HepG2 (cell line): ENCODE results near the gene CHID1. TPM values are rescaled to one million over a fixed set of nuclear protein-coding genes. Genes with fewer than 3 reads are reported as not detected.

Experiments
- FOXP1 ChIP-seq, 2 experiments: fragments of 450-650 bp in 1 of 2; IDR thresholded peaks; 2 replicates each; pipeline ENCODE4 v1.6.1; 2017 to 2018; ENCODE audit warnings: antibody characterized with exemption in 1 of 2
- GATAD2A ChIP-seq: IDR thresholded peaks from 2 replicates; pipeline ENCODE4 v1.6.1; 2016
- HNF4A ChIP-seq: sonication (generic); formaldehyde crosslinking; IDR thresholded peaks from 2 replicates; pipeline ENCODE4 v1.4.0; 2020; ENCODE audit warnings: missing genetic modification reagents
- HOXA3 ChIP-seq: sonication (generic); formaldehyde crosslinking; IDR thresholded peaks from 2 replicates; pipeline ENCODE4 v1.5.0; 2020; ENCODE audit warnings: missing genetic modification reagents
- LCORL ChIP-seq, 2 experiments: fragments of 450-650 bp in 1 of 2; sonication (generic) in 1 of 2; formaldehyde crosslinking in 1 of 2; IDR thresholded peaks; 2 replicates each; pipeline versions ENCODE4 v1.5.0 to v1.6.1; 2017 to 2020; ENCODE audit warnings: antibody characterized with exemption in 1 of 2, missing genetic modification reagents in 1 of 2
- NCOA2 ChIP-seq: sonication (generic); formaldehyde crosslinking; IDR thresholded peaks from 2 replicates; pipeline ENCODE4 v1.8.0; 2022; ENCODE audit warnings: inconsistent platforms
- POLR2G ChIP-seq: fragments of 200-400 bp; formaldehyde crosslinking; IDR thresholded peaks from 2 replicates; pipeline ENCODE4 v1.6.1; 2018; ENCODE audit warnings: mild to moderate bottlenecking, low read depth, low read length, moderate library complexity
- SMAD1 ChIP-seq: sonication (generic); formaldehyde crosslinking; IDR thresholded peaks from 2 replicates; pipeline ENCODE4 v1.4.0; 2020; ENCODE audit warnings: missing genetic modification reagents, low read depth, mild to moderate bottlenecking, borderline replicate concordance
- SOX13 ChIP-seq, 3 experiments: fragments of 450-650 bp in 1 of 3; sonication (generic) in 1 of 3; formaldehyde crosslinking in 1 of 3; IDR thresholded peaks in 2 of 3; conservative IDR thresholded peaks in 1 of 3; 2 replicates each; pipeline versions ENCODE4 v1.5.0 to v1.6.1; 2016 to 2020; ENCODE audit warnings: antibody characterized with exemption in 1 of 3, mild to moderate bottlenecking in 1 of 3, missing compliant biosample characterization in 1 of 3, missing genetic modification reagents in 1 of 3, moderate library complexity in 1 of 3
- SOX5 ChIP-seq: IDR thresholded peaks from 2 replicates; pipeline ENCODE4 v1.6.1; 2016; ENCODE audit warnings: borderline replicate concordance
- SOX6 ChIP-seq, 2 experiments: fragments of 450-650 bp in 1 of 2; sonication (generic) in 1 of 2; formaldehyde crosslinking in 1 of 2; IDR thresholded peaks; 2 replicates each; pipeline versions ENCODE4 v1.4.0 to v1.6.1; 2017 to 2020; ENCODE audit warnings: antibody characterized with exemption in 1 of 2, mild to moderate bottlenecking in 1 of 2, missing genetic modification reagents in 1 of 2
- STAG1 ChIP-seq: sonication (generic); formaldehyde crosslinking; IDR thresholded peaks from 2 replicates; pipeline ENCODE4 v1.4.0; 2020; ENCODE audit warnings: missing genetic modification reagents
- ZNF382 ChIP-seq: sonication (generic); formaldehyde crosslinking; IDR thresholded peaks from 2 replicates; pipeline ENCODE4 v1.5.0; 2020; ENCODE audit warnings: missing genetic modification reagents, mild to moderate bottlenecking, borderline replicate concordance
- polyA plus RNA-seq, 8 experiments: library from polyadenylated mRNA; depleted of rRNA in 3 of 8; stranded (reverse) in 7 of 8; unstranded in 1 of 8; fragments of >200 nt; fragmentation: Illumina TruSeq in 4 of 8; extraction: Trizol in 4 of 8; gene quantifications; 2 replicates each; pipeline versions ENCODE4 v1.2.1 to v1.2.3, GENCODE V29; 2011 to 2016; ENCODE audit warnings: low read depth in 4 of 8, missing spikeins in 1 of 8, mixed read lengths in 1 of 8; ENCODE audit not compliant: insufficient read depth in 1 of 8
- total RNA-seq, 5 experiments: library from RNA; depleted of rRNA; stranded (reverse); fragments of >200 nt; fragmentation: Illumina TruSeq; extraction: Trizol; gene quantifications; 2 replicates each; pipeline ENCODE4 v1.2.3, GENCODE V29; 2016; ENCODE audit warnings: low read depth in 1 of 5
- TF ChIP-seq, protein P1 (sequence below): sonication (generic); formaldehyde crosslinking; conservative IDR thresholded peaks from 2 replicates; pipeline ENCODE4 v1.4.0; 2020; ENCODE audit warnings: mild to moderate bottlenecking, missing genetic modification reagents, moderate library complexity
- TF ChIP-seq, protein P2 (sequence below): IDR thresholded peaks from 2 replicates; pipeline ENCODE4 v1.6.1; 2012; ENCODE audit warnings: low read depth, low read length, improper control_type of control experiment
- TF ChIP-seq, protein P3 (sequence below): sonication (generic); formaldehyde crosslinking; IDR thresholded peaks from 2 replicates; pipeline ENCODE4 v1.4.0; 2020; ENCODE audit warnings: missing genetic modification reagents
- TF ChIP-seq, protein P4 (sequence below): sonication (generic); formaldehyde crosslinking; IDR thresholded peaks from 2 replicates; pipeline ENCODE4 v1.4.0; 2020; ENCODE audit warnings: missing genetic modification reagents, mild to moderate bottlenecking, borderline replicate concordance
- TF ChIP-seq, protein P5 (sequence below): sonication (generic); formaldehyde crosslinking; IDR thresholded peaks from 2 replicates; pipeline ENCODE4 v1.4.0; 2020; ENCODE audit warnings: missing genetic modification reagents

The CHID1 gene
- total and polyA plus RNA-seq, 2 of the 13 experiments (the other 11 are each of a cell fraction or from before 2014, with no cell fraction given): 65.1 to 93.6 TPM

DNA sequence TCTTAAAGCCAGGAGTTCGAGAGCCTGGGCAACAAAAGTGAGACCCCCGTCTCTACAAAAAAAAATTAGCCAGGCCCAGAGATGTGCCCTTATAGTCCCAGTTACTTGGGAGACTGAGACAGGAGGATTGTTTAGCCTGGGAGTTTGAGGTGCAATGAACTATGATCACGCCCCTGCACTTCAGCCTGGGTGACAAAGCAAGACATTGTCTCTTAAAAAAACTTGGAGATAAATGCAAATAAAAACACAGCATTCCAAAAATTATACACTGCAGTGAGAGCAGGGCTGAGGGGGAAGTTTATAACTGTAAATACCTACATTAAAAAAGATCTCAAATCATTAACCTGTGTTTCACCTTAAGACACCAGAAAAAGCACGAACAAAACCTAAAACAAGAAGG lies 37.1 kb upstream of the CHID1 start (continued):
- TF ChIP-seq, protein P1, sequence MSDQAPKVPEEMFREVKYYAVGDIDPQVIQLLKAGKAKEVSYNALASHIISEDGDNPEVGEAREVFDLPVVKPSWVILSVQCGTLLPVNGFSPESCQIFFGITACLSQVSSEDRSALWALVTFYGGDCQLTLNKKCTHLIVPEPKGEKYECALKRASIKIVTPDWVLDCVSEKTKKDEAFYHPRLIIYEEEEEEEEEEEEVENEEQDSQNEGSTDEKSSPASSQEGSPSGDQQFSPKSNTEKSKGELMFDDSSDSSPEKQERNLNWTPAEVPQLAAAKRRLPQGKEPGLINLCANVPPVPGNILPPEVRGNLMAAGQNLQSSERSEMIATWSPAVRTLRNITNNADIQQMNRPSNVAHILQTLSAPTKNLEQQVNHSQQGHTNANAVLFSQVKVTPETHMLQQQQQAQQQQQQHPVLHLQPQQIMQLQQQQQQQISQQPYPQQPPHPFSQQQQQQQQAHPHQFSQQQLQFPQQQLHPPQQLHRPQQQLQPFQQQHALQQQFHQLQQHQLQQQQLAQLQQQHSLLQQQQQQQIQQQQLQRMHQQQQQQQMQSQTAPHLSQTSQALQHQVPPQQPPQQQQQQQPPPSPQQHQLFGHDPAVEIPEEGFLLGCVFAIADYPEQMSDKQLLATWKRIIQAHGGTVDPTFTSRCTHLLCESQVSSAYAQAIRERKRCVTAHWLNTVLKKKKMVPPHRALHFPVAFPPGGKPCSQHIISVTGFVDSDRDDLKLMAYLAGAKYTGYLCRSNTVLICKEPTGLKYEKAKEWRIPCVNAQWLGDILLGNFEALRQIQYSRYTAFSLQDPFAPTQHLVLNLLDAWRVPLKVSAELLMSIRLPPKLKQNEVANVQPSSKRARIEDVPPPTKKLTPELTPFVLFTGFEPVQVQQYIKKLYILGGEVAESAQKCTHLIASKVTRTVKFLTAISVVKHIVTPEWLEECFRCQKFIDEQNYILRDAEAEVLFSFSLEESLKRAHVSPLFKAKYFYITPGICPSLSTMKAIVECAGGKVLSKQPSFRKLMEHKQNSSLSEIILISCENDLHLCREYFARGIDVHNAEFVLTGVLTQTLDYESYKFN: peak; percentile 66
- TF ChIP-seq SOX6 (IDR thresholded peaks at IDR 0.05) (no peak), SOX6 (CRISPR knock-in tag; IDR thresholded peaks at IDR 0.05) (peak; percentile 62), HOXA3 (CRISPR knock-in tag) (no peak), SOX13 (IDR thresholded peaks at IDR 0.05) (no peak), SOX13 (CRISPR knock-in tag; conservative IDR thresholded peaks at IDR 0.05 in 1 of 2, IDR thresholded peaks at IDR 0.05 in 1 of 2) (peak in 1 of 2 experiments; percentile 73; a peak in 2 of 4 replicates), FOXP1 (IDR thresholded peaks at IDR 0.05) (no peak), FOXP1 (CRISPR knock-in tag; IDR thresholded peaks at IDR 0.05) (peak; percentile 51; the same call in 1 of the 2 replicates), STAG1 (CRISPR knock-in tag) (no peak), GATAD2A (0 out of 2 replicates have a peak, but pooled peaks have one; percentile 16), NCOA2 (CRISPR knock-in tag) (0 out of 2 replicates have a peak, but pooled peaks have one; percentile 8), LCORL (IDR thresholded peaks at IDR 0.05) (no peak), LCORL (CRISPR knock-in tag; IDR thresholded peaks at IDR 0.05) (0 out of 2 replicates have a peak, but pooled peaks have one; percentile 34), HNF4A (CRISPR knock-in tag) (0 out of 2 replicates have a peak, but pooled peaks have one; percentile 21), SMAD1 (CRISPR knock-in tag) (no peak), SOX5 (CRISPR knock-in tag) (peak; percentile 61; the same call in 1 of the 2 replicates), ZNF382 (CRISPR knock-in tag) (no peak), POLR2G (no peak)
- TF ChIP-seq, protein P2, sequence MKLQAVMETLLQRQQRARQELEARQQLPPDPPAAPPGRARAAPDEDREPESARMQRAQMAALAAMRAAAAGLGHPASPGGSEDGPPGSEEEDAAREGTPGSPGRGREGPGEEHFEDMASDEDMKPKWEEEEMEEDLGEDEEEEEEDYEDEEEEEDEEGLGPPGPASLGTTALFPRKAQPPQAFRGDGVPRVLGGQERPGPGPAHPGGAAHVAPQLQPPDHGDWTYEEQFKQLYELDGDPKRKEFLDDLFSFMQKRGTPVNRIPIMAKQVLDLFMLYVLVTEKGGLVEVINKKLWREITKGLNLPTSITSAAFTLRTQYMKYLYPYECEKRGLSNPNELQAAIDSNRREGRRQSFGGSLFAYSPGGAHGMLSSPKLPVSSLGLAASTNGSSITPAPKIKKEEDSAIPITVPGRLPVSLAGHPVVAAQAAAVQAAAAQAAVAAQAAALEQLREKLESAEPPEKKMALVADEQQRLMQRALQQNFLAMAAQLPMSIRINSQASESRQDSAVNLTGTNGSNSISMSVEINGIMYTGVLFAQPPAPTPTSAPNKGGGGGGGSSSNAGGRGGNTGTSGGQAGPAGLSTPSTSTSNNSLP: 0 out of 2 replicates have a peak, but pooled peaks have one; percentile 15
- TF ChIP-seq, protein P3, sequence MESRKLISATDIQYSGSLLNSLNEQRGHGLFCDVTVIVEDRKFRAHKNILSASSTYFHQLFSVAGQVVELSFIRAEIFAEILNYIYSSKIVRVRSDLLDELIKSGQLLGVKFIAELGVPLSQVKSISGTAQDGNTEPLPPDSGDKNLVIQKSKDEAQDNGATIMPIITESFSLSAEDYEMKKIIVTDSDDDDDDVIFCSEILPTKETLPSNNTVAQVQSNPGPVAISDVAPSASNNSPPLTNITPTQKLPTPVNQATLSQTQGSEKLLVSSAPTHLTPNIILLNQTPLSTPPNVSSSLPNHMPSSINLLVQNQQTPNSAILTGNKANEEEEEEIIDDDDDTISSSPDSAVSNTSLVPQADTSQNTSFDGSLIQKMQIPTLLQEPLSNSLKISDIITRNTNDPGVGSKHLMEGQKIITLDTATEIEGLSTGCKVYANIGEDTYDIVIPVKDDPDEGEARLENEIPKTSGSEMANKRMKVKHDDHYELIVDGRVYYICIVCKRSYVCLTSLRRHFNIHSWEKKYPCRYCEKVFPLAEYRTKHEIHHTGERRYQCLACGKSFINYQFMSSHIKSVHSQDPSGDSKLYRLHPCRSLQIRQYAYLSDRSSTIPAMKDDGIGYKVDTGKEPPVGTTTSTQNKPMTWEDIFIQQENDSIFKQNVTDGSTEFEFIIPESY (CRISPR knock-in tag): peak; percentile 3; the same call in 1 of the 2 replicates
- TF ChIP-seq, protein P4, sequence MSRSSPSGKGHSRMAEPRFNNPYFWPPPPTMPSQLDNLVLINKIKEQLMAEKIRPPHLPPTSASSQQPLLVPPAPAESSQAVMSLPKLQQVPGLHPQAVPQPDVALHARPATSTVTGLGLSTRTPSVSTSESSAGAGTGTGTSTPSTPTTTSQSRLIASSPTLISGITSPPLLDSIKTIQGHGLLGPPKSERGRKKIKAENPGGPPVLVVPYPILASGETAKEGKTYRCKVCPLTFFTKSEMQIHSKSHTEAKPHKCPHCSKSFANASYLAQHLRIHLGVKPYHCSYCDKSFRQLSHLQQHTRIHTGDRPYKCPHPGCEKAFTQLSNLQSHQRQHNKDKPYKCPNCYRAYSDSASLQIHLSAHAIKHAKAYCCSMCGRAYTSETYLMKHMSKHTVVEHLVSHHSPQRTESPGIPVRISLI (CRISPR knock-in tag): peak; percentile 75; the same call in 1 of the 2 replicates
- TF ChIP-seq, protein P5, sequence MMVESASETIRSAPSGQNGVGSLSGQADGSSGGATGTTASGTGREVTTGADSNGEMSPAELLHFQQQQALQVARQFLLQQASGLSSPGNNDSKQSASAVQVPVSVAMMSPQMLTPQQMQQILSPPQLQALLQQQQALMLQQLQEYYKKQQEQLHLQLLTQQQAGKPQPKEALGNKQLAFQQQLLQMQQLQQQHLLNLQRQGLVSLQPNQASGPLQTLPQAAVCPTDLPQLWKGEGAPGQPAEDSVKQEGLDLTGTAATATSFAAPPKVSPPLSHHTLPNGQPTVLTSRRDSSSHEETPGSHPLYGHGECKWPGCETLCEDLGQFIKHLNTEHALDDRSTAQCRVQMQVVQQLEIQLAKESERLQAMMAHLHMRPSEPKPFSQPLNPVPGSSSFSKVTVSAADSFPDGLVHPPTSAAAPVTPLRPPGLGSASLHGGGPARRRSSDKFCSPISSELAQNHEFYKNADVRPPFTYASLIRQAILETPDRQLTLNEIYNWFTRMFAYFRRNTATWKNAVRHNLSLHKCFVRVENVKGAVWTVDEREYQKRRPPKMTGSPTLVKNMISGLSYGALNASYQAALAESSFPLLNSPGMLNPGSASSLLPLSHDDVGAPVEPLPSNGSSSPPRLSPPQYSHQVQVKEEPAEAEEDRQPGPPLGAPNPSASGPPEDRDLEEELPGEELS (CRISPR knock-in tag): peak; percentile 39; the same call in 1 of the 2 replicates
